Ascending aorta (tissue), 2 donors: ENCODE measurements around the gene MAEA. TPM values are rescaled to one million over a fixed set of nuclear protein-coding genes. Genes with fewer than 3 reads are reported as not detected.

Source experiments
- DNase-seq, 2 donors: peaks; one replicate each; pipeline ENCODE4 v3.0.0-alpha.2; 2019; ENCODE audit warnings: low spot score in 2 of 2
- H3K27ac ChIP-seq, 2 donors: fragments of 200-600 bp; sonication (generic); one replicate each; pipeline ENCODE4 v1.5.1; 2016 to 2017; ENCODE audit warnings: mild to moderate bottlenecking in 1 of 2
- H3K27me3 ChIP-seq: fragments of 200-600 bp; sonication (generic); one replicate; pipeline ENCODE4 v1.5.1; 2017
- H3K36me3 ChIP-seq, 2 donors: fragments of 200-600 bp; sonication (generic); one replicate each; pipeline ENCODE4 v1.5.1; 2016
- H3K4me1 ChIP-seq, 2 donors: fragments of 200-600 bp; sonication (generic); one replicate each; pipeline ENCODE4 v1.5.1; 2016 to 2017; ENCODE audit warnings: mild to moderate bottlenecking in 1 of 2
- H3K4me3 ChIP-seq, 2 donors: fragments of 200-600 bp; sonication (generic); one replicate each; pipeline ENCODE4 v1.5.1; 2016 to 2017; ENCODE audit warnings: mild to moderate bottlenecking in 1 of 2
- H3K9me3 ChIP-seq, 2 donors: fragments of 200-600 bp; sonication (generic); one replicate each; pipeline ENCODE4 v1.5.1; 2016
- CTCF ChIP-seq, 3 experiments: fragments of 200-600 bp in 2 of 3; fragments of 450-650 bp in 1 of 3; sonication (generic) in 2 of 3; IDR thresholded peaks; one replicate each; pipeline ENCODE4 v1.5.1; 2016 to 2019; ENCODE audit warnings: antibody characterized with exemption in 3 of 3, mild to moderate bottlenecking in 1 of 3, moderate library complexity in 1 of 3
- intact Hi-C: fragments of 100-400 bp; cut with DNase I; formaldehyde crosslinking; loops from one replicate; pipeline ENCODE4 v1.15.1; 2023
- total RNA-seq: library from RNA; depleted of rRNA; stranded (reverse); fragments of >200 nt; gene quantifications from one replicate; pipeline ENCODE4 v1.1.0, GENCODE V29; 2016

Gene MAEA
- total RNA-seq, 1 donor from 2014 or later, result 56.3 TPM

GRCh38 chr4:1312821-1313640 is 23.3 kb downstream of the MAEA start:
- peaks cover 50 to 56% of the 10 kb centered on the region in 2 donors for H3K36me3 ChIP-seq
- intact Hi-C loops, result no loop called here
- no peaks in the 10 kb centered on the region for H3K27me3 ChIP-seq
- no peak overlapping the region for H3K27ac ChIP-seq
- no peak for TF ChIP-seq CTCF (IDR thresholded peaks at IDR 0.05)
- H3K4me1 ChIP-seq, result peaks cover 5 to 23% of the 10 kb centered on the region in 2 donors
- no peaks in the 10 kb centered on the region for H3K9me3 ChIP-seq
- no peak for DNase-seq
- no peak overlapping the region for H3K4me3 ChIP-seq

- H3K9me3 ChIP-seq, result no peaks in the 10 kb centered on the region
- intact Hi-C loops, result no loop called here
- no peak for TF ChIP-seq CTCF (IDR thresholded peaks at IDR 0.05)
- DNase-seq, result no peak
- no peaks in the 10 kb centered on the region for H3K27me3 ChIP-seq
- H3K27ac ChIP-seq, result no peak overlapping the region
- peaks cover 4 to 10% of the 10 kb centered on the region in 2 donors for H3K4me1 ChIP-seq
- H3K4me3 ChIP-seq, result no peak overlapping the region
- peaks cover 61 to 67% of the 10 kb centered on the region in 2 donors for H3K36me3 ChIP-seq
Observed at GRCh38 chr4:1315306-1315705, 25.6 kb downstream of the MAEA start.

- Histone ChIP-seq H3K9me3 (no peaks in the 10 kb centered on the region), H3K27me3 (no peaks in the 10 kb centered on the region), H3K4me3 (no peak overlapping the region), H3K36me3 (peaks cover 61 to 70% of the 10 kb centered on the region in 2 donors), H3K4me1 (peaks cover 0 to 3% of the 10 kb centered on the region in 2 donors), H3K27ac (no peak overlapping the region)
- no peak for DNase-seq
- no peak for TF ChIP-seq CTCF (IDR thresholded peaks at IDR 0.05)
- intact Hi-C loops, result no loop called here
Observed at GRCh38 chr4:1315836-1316536, 26.3 kb downstream of the MAEA start.

- peaks cover 61 to 70% of the 10 kb centered on the region in 2 donors for H3K36me3 ChIP-seq
- H3K27ac ChIP-seq, result no peak overlapping the region
- TF ChIP-seq CTCF (IDR thresholded peaks at IDR 0.05), result no peak
- no peaks in the 10 kb centered on the region for H3K27me3 ChIP-seq
- H3K9me3 ChIP-seq, result no peaks in the 10 kb centered on the region
- H3K4me1 ChIP-seq, result no peaks in the 10 kb centered on the region
- no peak overlapping the region for H3K4me3 ChIP-seq
- DNase-seq, result no peak
- intact Hi-C loops, result no loop called here
Observed at GRCh38 chr4:1316537-1317168, 27.0 kb downstream of the MAEA start.

GRCh38 chr4:1317177-1318045 is 27.7 kb downstream of the MAEA start:
- H3K27me3 ChIP-seq, result no peaks in the 10 kb centered on the region
- no peak overlapping the region for H3K27ac ChIP-seq
- peaks cover 61 to 73% of the 10 kb centered on the region in 2 donors for H3K36me3 ChIP-seq
- no peaks in the 10 kb centered on the region for H3K9me3 ChIP-seq
- no peak overlapping the region for H3K4me3 ChIP-seq
- intact Hi-C loops, result no loop called here
- DNase-seq, result no peak
- H3K4me1 ChIP-seq, result no peaks in the 10 kb centered on the region
- no peak for TF ChIP-seq CTCF (IDR thresholded peaks at IDR 0.05)
